Measurements from ENCODE around the gene IPO13.

DNA sequence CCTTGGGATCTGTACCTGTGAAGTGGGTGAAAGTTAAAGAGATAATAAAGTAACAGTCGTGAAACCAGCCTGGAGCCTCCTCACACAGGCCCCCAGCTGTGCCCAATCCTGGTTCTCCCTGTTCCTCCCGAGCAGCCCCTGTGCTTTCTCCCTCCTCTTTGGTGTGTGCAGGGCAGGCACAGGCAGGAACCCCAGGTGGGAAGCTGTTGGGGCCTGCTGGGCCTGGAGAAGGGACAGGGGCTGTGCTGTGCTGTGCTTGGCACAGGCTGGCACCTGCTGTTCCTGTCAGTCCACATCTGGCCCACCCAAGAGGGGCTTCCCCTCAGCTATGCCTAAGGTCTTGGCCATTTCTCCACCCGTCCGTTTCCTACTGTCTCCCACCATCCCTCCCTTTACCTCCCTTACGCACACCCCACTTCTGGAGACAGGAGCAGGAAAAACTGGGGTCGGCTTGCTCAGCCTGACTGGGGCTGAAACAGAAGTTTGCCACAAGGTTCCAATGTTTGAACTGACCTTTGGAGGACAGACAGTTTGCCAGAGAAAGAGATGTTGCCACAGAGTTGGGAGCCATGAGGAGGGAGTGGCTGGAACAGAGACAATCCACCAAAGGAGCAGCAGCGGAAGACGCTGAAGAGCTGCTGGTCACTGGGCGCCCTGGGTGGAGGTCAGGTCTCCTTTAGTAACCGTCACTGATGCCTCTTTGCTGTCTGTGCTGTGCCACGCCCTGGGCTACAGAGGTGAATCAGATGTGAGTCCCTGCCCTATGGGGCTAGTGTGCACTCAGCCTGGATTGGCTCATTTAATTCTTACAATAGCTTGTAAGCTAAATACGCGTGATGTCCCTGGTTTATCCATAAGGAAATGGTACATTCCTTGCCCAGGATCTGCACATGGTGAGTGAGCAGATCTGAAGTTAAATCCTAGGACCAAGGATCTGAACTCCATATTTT lies 31.9 kb upstream of the IPO13 start:
- TF ChIP-seq, protein P1, sequence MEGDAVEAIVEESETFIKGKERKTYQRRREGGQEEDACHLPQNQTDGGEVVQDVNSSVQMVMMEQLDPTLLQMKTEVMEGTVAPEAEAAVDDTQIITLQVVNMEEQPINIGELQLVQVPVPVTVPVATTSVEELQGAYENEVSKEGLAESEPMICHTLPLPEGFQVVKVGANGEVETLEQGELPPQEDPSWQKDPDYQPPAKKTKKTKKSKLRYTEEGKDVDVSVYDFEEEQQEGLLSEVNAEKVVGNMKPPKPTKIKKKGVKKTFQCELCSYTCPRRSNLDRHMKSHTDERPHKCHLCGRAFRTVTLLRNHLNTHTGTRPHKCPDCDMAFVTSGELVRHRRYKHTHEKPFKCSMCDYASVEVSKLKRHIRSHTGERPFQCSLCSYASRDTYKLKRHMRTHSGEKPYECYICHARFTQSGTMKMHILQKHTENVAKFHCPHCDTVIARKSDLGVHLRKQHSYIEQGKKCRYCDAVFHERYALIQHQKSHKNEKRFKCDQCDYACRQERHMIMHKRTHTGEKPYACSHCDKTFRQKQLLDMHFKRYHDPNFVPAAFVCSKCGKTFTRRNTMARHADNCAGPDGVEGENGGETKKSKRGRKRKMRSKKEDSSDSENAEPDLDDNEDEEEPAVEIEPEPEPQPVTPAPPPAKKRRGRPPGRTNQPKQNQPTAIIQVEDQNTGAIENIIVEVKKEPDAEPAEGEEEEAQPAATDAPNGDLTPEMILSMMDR (IDR thresholded peaks at IDR 0.05; ENCODE audit: insufficient read depth, low read length, poor library complexity, severe bottlenecking) = no peak
- TF ChIP-seq EZH2phosphoT487 (conservative IDR thresholded peaks at IDR 0.05; ENCODE audit: low read length) = no peak

All from SU-DHL-6 (cell line).